Uterus (tissue), 4 donors: ENCODE data around the gene SCGB2B2. TPM values are rescaled to one million over a fixed set of nuclear protein-coding genes. Genes with fewer than 3 reads are reported as not detected.
"Not testable (repeated sequence)": the region's sequence is repeated elsewhere in the genome, so short reads cannot be mapped to it uniquely, and the experiment has no call there.

ENCODE experiments used
- DNase-seq, 2 donors: peaks; one replicate each; pipeline ENCODE4 v3.0.0-alpha.2; 2019 to 2020
- H3K27ac ChIP-seq, 2 donors: fragments of 200-600 bp; sonication (generic); 1 replicate in 1 of 2; 2 replicates in 1 of 2; pipeline ENCODE4 v1.5.1; 2016 to 2018
- H3K27me3 ChIP-seq, 2 donors: fragments of 200-600 bp; sonication (generic); one replicate each; pipeline ENCODE4 v1.5.1; 2018 to 2019; ENCODE audit warnings: control low read depth in 1 of 2
- H3K36me3 ChIP-seq, 2 donors: fragments of 200-600 bp; sonication (generic); one replicate each; pipeline ENCODE4 v1.5.1; 2019; ENCODE audit warnings: control low read depth in 1 of 2
- H3K4me1 ChIP-seq, 2 donors: fragments of 200-600 bp; sonication (generic); one replicate each; pipeline ENCODE4 v1.5.1; 2018 to 2019; ENCODE audit warnings: control low read depth in 1 of 2
- H3K4me3 ChIP-seq, 2 donors: fragments of 200-600 bp; sonication (generic); 1 replicate in 1 of 2; 2 replicates in 1 of 2; pipeline ENCODE4 v1.5.1; 2018 to 2019; ENCODE audit warnings: mild to moderate bottlenecking in 1 of 2
- H3K9me3 ChIP-seq, 2 donors: fragments of 200-600 bp; sonication (generic); one replicate each; pipeline ENCODE4 v1.5.1; 2019; ENCODE audit warnings: control low read depth in 1 of 2
- CTCF ChIP-seq, 4 experiments: fragments of 200-600 bp in 2 of 4; fragments of 450-650 bp in 2 of 4; sonication (generic) in 2 of 4; IDR thresholded peaks; one replicate each; pipeline ENCODE4 v1.5.1; 2016 to 2019; ENCODE audit warnings: antibody characterized with exemption in 4 of 4, mild to moderate bottlenecking in 2 of 4, moderate library complexity in 1 of 4
- POLR2A ChIP-seq, 2 donors: fragments of 450-650 bp; IDR thresholded peaks; one replicate each; pipeline ENCODE4 v1.6.1; 2016; ENCODE audit warnings: antibody characterized with exemption in 2 of 2, mild to moderate bottlenecking in 1 of 2, moderate library complexity in 1 of 2
- intact Hi-C: fragments of 100-400 bp; cut with DNase I; formaldehyde crosslinking; loops from one replicate; pipeline ENCODE4 v1.15.1; 2023; ENCODE audit warnings: low total_unique reads
- total RNA-seq, 4 donors: library from RNA; depleted of rRNA in 3 of 4; stranded (reverse); fragments of >200 nt in 3 of 4; gene quantifications; one replicate each; pipeline versions ENCODE4 v1.1.0 to v1.2.4, GENCODE V29; 2014 to 2023
- donor health status: DM: yes; HTN: yes; CAD: no.

SCGB2B2 gene
- total RNA-seq, 4 donors from 2014 or later, result 0.98 TPM; not detected in 3

DNA sequence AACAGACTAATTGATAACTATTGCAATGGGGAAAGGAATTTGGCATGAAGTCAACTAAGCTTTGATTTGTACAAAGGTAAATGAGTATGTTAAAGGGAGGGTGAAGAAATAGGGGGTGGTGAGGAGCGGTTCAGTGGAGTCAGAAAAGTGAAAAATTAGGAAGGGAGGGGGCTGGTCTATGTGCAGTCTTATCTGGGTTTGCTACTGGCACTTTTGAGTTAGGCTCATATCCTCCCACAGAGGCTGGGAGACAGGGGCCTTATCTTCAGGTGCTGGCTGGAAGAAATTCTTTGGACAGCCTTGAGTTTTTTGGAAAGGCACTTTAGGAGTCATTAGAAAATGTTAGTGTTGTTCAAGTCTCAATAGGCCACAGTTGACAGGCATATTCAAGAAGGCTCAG, 11.6 kb upstream of the SCGB2B2 start:
- no peaks in the 10 kb centered on the region for H3K4me1 ChIP-seq
- H3K27ac ChIP-seq, result no peak overlapping the region
- intact Hi-C loops, result no loop called here
- H3K27me3 ChIP-seq, result no peaks in the 10 kb centered on the region
- TF ChIP-seq POLR2A (IDR thresholded peaks at IDR 0.05) (no peak), CTCF (IDR thresholded peaks at IDR 0.05) (no peak)
- no peak for DNase-seq
- H3K4me3 ChIP-seq, result no peak overlapping the region
- peaks cover 0 to 28% of the 10 kb centered on the region in 2 donors for H3K9me3 ChIP-seq
- H3K36me3 ChIP-seq, result no peaks in the 10 kb centered on the region

DNA sequence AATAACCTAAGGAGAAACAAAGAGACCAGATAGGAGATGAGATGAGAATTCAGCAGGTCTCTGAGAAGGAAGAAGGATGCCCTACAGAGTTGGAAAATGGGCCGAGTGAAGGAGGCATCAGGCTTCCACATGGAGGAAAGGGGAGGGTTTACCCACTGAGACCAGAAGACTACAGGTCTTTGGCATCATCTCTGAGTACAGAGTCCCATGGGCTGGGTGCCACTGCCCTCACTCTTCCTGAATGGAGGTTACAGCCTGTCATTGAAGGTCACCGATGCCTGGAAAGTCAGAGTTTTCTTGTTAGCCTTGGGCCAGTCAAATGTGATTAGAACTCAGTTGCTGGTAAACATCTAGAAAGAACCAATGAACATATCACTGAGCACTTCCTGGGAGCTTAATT, 10.4 kb upstream of the SCGB2B2 start:
- DNase-seq, result no peak
- H3K4me3 ChIP-seq, result no peak overlapping the region
- TF ChIP-seq CTCF (IDR thresholded peaks at IDR 0.05), result no peak
- no peak for TF ChIP-seq POLR2A (IDR thresholded peaks at IDR 0.05)
- H3K4me1 ChIP-seq, result no peaks in the 10 kb centered on the region
- no peaks in the 10 kb centered on the region for H3K36me3 ChIP-seq
- H3K27me3 ChIP-seq, result no peaks in the 10 kb centered on the region
- intact Hi-C loops, result no loop called here
- H3K9me3 ChIP-seq, result peaks cover 0 to 39% of the 10 kb centered on the region in 2 donors
- H3K27ac ChIP-seq, result no peak overlapping the region

GRCh38 chr19:34686455-34686854, 9.5 kb upstream of the SCGB2B2 start:
- Histone ChIP-seq H3K27ac (no peak overlapping the region), H3K9me3 (peaks cover 0 to 47% of the 10 kb centered on the region in 2 donors), H3K27me3 (no peaks in the 10 kb centered on the region), H3K4me1 (no peaks in the 10 kb centered on the region), H3K36me3 (no peaks in the 10 kb centered on the region), H3K4me3 (no peak overlapping the region)
- TF ChIP-seq POLR2A (IDR thresholded peaks at IDR 0.05) (no peak), CTCF (IDR thresholded peaks at IDR 0.05) (no peak)
- intact Hi-C loops, result no loop called here
- no peak for DNase-seq

GRCh38 chr19:34685266-34685665, 8.3 kb upstream of the SCGB2B2 start:
- H3K36me3 ChIP-seq, H3K27me3 ChIP-seq, DNase-seq, intact Hi-C loops, H3K27ac ChIP-seq, H3K4me3 ChIP-seq, H3K4me1 ChIP-seq: not testable (repeated sequence)
- H3K9me3 ChIP-seq, result peaks cover 0 to 50% of the 10 kb centered on the region in 2 donors

DNA sequence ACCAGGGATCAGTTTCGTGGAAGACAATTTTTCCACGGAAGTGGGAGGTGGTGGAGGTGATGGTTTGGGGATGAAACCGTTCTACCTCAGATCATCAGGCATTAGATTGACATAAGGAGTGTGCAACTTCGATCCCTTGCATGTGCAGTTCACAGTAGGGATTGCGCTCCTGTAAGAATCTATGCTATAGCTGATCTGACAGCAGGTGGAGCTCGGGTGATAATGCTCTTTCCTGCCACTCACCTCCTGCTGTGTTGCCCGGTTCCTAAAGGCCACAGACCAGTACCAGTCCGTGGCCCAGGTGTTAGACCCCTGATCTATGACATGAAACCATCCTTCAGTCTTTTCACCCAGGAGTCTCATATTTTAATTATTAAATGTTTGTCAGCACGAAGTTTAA, 4.5 kb upstream of the SCGB2B2 start:
- intact Hi-C loops, result no loop called here
- no peak for DNase-seq
- peaks cover 0 to 47% of the 10 kb centered on the region in 2 donors for H3K9me3 ChIP-seq
- no peaks in the 10 kb centered on the region for H3K27me3 ChIP-seq
- no peak overlapping the region for H3K27ac ChIP-seq
- no peaks in the 10 kb centered on the region for H3K36me3 ChIP-seq
- H3K4me3 ChIP-seq, result no peak overlapping the region
- TF ChIP-seq CTCF (IDR thresholded peaks at IDR 0.05) (no peak), POLR2A (IDR thresholded peaks at IDR 0.05) (no peak)
- no peaks in the 10 kb centered on the region for H3K4me1 ChIP-seq

DNA sequence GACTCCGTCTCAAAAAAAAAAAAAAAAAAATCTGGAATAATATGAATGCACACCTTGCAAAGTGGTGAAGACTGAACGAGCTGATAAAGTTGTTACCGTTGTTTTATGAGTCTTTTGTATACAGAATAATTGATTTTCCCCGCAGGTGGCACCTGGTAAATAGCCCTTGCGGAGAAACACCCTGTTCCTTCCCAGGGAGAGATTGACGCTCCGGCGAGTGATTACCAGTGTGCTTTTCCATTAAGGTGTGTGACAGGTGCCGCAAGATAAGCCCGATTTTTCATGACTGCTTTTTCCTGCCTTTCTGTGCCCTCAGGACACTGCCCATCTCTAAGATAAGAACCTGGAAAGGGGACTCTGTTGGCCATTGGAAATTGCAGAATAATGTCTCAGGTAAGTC, 1.5 kb upstream of the SCGB2B2 start:
- Histone ChIP-seq H3K4me1 (no peaks in the 10 kb centered on the region), H3K27ac (peak overlapping the region; percentile 92 to 99), H3K4me3 (peak overlapping the region; percentile 79 to 93), H3K36me3 (no peaks in the 10 kb centered on the region), H3K9me3 (peaks cover 0 to 20% of the 10 kb centered on the region in 2 donors), H3K27me3 (no peaks in the 10 kb centered on the region)
- TF ChIP-seq POLR2A (IDR thresholded peaks at IDR 0.05) (no peak), CTCF (IDR thresholded peaks at IDR 0.05) (no peak)
- intact Hi-C loops, result no loop called here
- DNase-seq, result no peak
